Measurements from ENCODE around the gene MAP7D2.

Gene MAP7D2

DNA sequence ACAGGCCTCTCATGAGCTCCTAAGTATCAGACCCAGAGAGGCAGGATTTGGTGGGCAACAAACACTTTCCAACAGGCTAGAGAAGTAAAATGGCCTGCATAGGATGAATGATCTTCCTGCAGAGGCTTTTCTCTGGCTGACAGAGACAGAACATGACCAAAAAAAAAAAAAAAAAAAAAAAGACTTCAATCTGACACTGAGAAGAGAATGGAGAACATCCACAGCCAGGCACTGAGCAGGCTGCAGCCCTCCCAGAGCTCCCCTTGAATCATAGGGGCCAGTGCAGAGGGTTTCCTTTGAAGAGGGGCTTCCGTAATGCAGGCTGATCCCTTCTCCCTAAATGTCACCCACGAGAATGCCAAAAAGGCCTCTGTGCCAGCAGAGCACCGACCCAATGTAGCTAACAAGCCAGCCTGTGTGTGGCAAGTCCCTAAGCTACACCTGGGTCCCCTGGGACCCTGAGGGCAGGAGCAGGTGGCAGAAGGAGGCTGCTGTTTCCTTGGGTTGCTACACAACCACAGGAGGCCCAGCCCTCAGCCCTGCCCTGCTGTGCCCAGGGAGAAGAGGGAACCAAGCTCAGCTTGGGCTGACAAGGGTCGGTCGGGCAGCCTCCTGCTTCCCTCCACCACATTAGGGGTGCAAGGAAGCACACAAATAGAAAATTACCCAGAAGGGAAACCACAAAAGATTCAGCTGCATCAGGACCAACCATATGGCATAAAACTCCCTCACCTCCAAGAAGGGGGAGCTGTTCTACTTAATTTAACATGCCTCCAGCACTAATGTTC is 55.6 kb downstream of the MAP7D2 start:
- H3K9ac ChIP-seq (ENCODE audit: insufficient read length, low read depth), result no peak overlapping the region
- H3K27me3 ChIP-seq (ENCODE audit: insufficient read depth, insufficient read length), result no peaks in the 10 kb centered on the region
- DNase-seq (ENCODE audit: low read depth, low spot score), result no peak
- no peaks in the 10 kb centered on the region for H3K9me3 ChIP-seq (ENCODE audit: insufficient read depth, low read length)
- no peaks in the 10 kb centered on the region for H3K36me3 ChIP-seq (ENCODE audit: insufficient read depth, insufficient read length, low read length)
- TF ChIP-seq YY1 (IDR thresholded peaks at IDR 0.05; ENCODE audit: insufficient read depth, insufficient read length) (no peak), ZNF274 (IDR thresholded peaks at IDR 0.05; ENCODE audit: low read depth, low read length) (no peak), SUZ12 (IDR thresholded peaks at IDR 0.05; ENCODE audit: extremely low read depth, insufficient read depth, insufficient read length) (no peak)
- H3K4me3 ChIP-seq (ENCODE audit: insufficient read length, low read depth), result no peak overlapping the region
- peaks cover 3% of the 10 kb centered on the region for H3K4me1 ChIP-seq (ENCODE audit: insufficient read depth, insufficient read length)

DNA sequence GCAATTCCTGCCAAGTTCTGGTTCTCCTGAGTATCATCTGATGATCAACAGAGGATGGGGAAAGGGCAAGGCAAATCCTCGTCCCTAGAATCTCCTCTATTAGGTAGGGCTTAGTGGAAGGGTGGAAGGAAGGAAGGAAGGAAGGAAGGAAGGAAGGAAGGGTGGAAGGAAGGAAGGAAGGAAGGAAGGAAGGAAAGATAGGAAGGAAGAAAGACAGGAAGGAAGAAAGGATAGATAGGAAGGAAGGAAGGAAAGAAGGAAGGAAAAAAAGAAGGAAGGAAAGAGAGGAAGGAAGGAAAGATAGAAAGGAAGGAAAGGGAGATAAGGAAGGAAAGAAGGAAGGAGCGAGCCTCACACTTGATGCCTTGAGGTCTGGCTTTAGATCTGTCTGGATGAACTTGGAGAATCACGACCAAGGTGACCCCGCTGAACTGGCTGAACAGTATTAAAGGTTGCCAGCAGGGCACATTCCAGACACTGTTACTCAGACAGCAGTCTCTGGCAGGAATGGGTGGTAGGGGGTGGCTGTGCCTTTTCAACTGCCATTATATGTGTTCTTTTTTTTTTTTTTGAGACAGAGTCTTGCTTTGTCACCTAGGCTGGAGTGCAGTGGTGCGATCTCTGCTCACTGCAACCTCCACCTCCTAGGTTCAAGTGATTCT is 57.1 kb downstream of the MAP7D2 start:
- DNase-seq (ENCODE audit: low read depth, low spot score), result no peak
- Histone ChIP-seq H3K4me1 (ENCODE audit: insufficient read depth, insufficient read length) (peaks cover 3% of the 10 kb centered on the region), H3K27me3 (ENCODE audit: insufficient read depth, insufficient read length) (no peaks in the 10 kb centered on the region), H3K4me3 (ENCODE audit: insufficient read length, low read depth) (no peak overlapping the region), H3K36me3 (ENCODE audit: insufficient read depth, insufficient read length, low read length) (no peaks in the 10 kb centered on the region), H3K9ac (ENCODE audit: insufficient read length, low read depth) (no peak overlapping the region), H3K9me3 (ENCODE audit: insufficient read depth, low read length) (no peaks in the 10 kb centered on the region)
- TF ChIP-seq YY1 (IDR thresholded peaks at IDR 0.05; ENCODE audit: insufficient read depth, insufficient read length) (no peak), SUZ12 (IDR thresholded peaks at IDR 0.05; ENCODE audit: extremely low read depth, insufficient read depth, insufficient read length) (no peak), ZNF274 (IDR thresholded peaks at IDR 0.05; ENCODE audit: low read depth, low read length) (no peak)

DNA sequence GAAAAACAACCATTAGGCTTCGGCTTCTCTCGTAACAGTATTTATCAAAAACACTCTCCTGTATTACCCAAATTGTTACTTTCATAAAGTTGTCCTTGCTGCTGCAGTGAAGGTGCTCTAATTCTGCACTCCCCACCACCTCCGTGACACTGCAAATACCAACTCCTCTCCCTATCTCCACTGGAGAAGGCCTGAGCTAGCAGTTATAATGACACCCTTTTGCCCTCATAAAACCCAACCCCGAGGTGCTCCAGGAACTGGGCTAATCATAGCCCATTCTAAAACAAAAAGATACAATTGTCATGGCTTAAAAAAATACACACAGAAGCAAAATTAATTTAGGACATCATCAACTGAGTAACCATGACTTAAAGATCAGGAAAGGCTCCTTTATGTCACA is 59.2 kb downstream of the MAP7D2 start:
- H3K9me3 ChIP-seq (ENCODE audit: insufficient read depth, low read length), result no peaks in the 10 kb centered on the region
- peaks cover 3% of the 10 kb centered on the region for H3K4me1 ChIP-seq (ENCODE audit: insufficient read depth, insufficient read length)
- no peaks in the 10 kb centered on the region for H3K36me3 ChIP-seq (ENCODE audit: insufficient read depth, insufficient read length, low read length)
- H3K9ac ChIP-seq (ENCODE audit: insufficient read length, low read depth), result no peak overlapping the region
- H3K27me3 ChIP-seq (ENCODE audit: insufficient read depth, insufficient read length), result no peaks in the 10 kb centered on the region
- DNase-seq (ENCODE audit: low read depth, low spot score), result no peak
- no peak overlapping the region for H3K4me3 ChIP-seq (ENCODE audit: insufficient read length, low read depth)
- no peak for TF ChIP-seq YY1 (IDR thresholded peaks at IDR 0.05; ENCODE audit: insufficient read depth, insufficient read length)
- TF ChIP-seq SUZ12 (IDR thresholded peaks at IDR 0.05; ENCODE audit: extremely low read depth, insufficient read depth, insufficient read length), result no peak

DNA sequence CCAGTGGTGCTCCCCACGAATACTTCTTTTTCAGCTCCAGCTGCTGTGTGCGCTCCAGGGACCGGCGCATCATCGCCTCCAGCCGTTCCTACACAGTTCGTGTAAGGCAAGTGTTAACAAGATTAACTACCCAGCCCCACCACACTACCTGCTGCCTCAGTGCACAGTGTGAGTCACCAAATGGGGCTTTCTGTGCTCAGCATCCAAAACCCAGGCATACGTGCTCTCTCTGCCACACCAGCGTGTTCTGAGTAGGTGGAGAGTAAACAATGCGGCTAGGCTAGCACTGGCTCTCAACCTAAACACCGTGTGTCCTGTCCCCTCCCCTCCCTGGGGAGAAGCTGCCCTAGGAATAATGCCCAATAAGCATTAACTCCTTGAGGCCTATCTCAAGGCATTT is 60.0 kb downstream of the MAP7D2 start:
- H3K9me3 ChIP-seq (ENCODE audit: insufficient read depth, low read length), result no peaks in the 10 kb centered on the region
- H3K4me3 ChIP-seq (ENCODE audit: insufficient read length, low read depth), result no peak overlapping the region
- H3K36me3 ChIP-seq (ENCODE audit: insufficient read depth, insufficient read length, low read length), result no peaks in the 10 kb centered on the region
- no peak for DNase-seq (ENCODE audit: low read depth, low spot score)
- H3K4me1 ChIP-seq (ENCODE audit: insufficient read depth, insufficient read length), result peaks cover 3% of the 10 kb centered on the region
- TF ChIP-seq ZNF274 (IDR thresholded peaks at IDR 0.05; ENCODE audit: low read depth, low read length) (no peak), YY1 (IDR thresholded peaks at IDR 0.05; ENCODE audit: insufficient read depth, insufficient read length) (no peak), SUZ12 (IDR thresholded peaks at IDR 0.05; ENCODE audit: extremely low read depth, insufficient read depth, insufficient read length) (no peak)
- no peaks in the 10 kb centered on the region for H3K27me3 ChIP-seq (ENCODE audit: insufficient read depth, insufficient read length)
- H3K9ac ChIP-seq (ENCODE audit: insufficient read length, low read depth), result no peak overlapping the region

DNA sequence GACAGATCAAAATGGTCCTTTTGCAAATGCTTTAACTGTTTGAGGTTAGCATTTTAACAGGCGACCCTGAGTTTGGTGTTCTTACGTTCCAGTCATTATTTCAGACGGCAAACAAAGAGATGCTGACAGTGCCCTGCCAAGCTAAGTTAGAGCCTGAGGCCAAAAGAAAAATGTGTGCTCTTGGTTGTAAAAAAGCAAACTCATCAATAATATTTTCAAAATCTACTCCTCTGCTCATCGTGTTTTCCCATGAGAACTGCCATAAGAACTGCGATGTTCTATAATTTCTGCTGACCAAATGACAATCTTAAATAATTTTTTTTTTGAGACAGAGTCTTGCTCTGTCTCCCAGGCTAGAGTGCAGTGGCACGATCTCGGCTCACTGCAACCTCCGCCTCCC is 63.2 kb downstream of the MAP7D2 start:
- H3K9ac ChIP-seq (ENCODE audit: insufficient read length, low read depth), result no peak overlapping the region
- no peak overlapping the region for H3K4me3 ChIP-seq (ENCODE audit: insufficient read length, low read depth)
- H3K9me3 ChIP-seq (ENCODE audit: insufficient read depth, low read length), result no peaks in the 10 kb centered on the region
- peaks cover 3% of the 10 kb centered on the region for H3K4me1 ChIP-seq (ENCODE audit: insufficient read depth, insufficient read length)
- no peak for DNase-seq (ENCODE audit: low read depth, low spot score)
- no peaks in the 10 kb centered on the region for H3K27me3 ChIP-seq (ENCODE audit: insufficient read depth, insufficient read length)
- TF ChIP-seq SUZ12 (IDR thresholded peaks at IDR 0.05; ENCODE audit: extremely low read depth, insufficient read depth, insufficient read length), result no peak
- TF ChIP-seq YY1 (IDR thresholded peaks at IDR 0.05; ENCODE audit: insufficient read depth, insufficient read length), result no peak
- no peak for TF ChIP-seq ZNF274 (IDR thresholded peaks at IDR 0.05; ENCODE audit: low read depth, low read length)
- H3K36me3 ChIP-seq (ENCODE audit: insufficient read depth, insufficient read length, low read length), result no peaks in the 10 kb centered on the region

DNA sequence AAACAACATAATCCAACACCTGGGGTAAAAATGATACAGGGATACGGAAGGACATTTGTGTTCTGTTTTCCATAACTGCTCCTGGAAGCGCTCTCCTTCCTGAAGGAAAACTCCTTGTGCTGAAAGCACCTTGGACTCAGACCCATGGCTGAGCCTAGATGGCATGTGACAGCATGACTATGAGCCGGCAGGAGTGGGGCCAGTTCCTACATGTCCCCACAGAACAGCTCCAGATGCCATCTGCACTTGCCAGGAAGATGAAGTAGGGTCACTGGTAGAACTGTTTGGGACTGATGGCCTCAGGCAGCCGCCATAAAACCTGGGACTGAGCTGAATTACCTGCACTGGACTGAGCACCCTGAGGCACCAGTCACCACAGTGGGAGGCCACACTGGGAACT is 69.8 kb downstream of the MAP7D2 start:
- no peak overlapping the region for H3K9ac ChIP-seq (ENCODE audit: insufficient read length, low read depth)
- TF ChIP-seq ZNF274 (IDR thresholded peaks at IDR 0.05; ENCODE audit: low read depth, low read length), result no peak
- no peak for TF ChIP-seq YY1 (IDR thresholded peaks at IDR 0.05; ENCODE audit: insufficient read depth, insufficient read length)
- TF ChIP-seq SUZ12 (IDR thresholded peaks at IDR 0.05; ENCODE audit: extremely low read depth, insufficient read depth, insufficient read length), result no peak
- no peaks in the 10 kb centered on the region for H3K9me3 ChIP-seq (ENCODE audit: insufficient read depth, low read length)
- H3K4me1 ChIP-seq (ENCODE audit: insufficient read depth, insufficient read length), result no peaks in the 10 kb centered on the region
- no peaks in the 10 kb centered on the region for H3K27me3 ChIP-seq (ENCODE audit: insufficient read depth, insufficient read length)
- H3K36me3 ChIP-seq (ENCODE audit: insufficient read depth, insufficient read length, low read length), result no peaks in the 10 kb centered on the region
- no peak overlapping the region for H3K4me3 ChIP-seq (ENCODE audit: insufficient read length, low read depth)
- DNase-seq (ENCODE audit: low read depth, low spot score), result no peak

DNA sequence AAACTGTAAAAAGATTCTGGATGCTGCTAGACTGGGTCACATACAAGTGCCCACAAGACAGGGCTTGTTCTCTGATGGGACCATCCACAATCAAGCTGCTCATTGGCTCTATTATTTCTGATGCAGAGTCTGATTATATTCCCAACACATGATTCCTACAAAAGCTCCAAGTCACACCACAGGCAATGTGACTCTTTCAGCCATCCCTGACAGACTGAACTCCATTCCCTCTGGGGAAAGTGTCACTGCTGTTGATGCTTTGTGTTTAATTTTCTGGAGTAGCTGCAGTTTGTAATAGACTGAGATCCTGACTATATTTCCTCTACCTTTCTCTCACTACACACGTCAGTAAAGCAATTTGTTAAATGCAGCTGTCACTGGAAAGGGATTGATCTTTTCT is 70.5 kb downstream of the MAP7D2 start:
- H3K27me3 ChIP-seq (ENCODE audit: insufficient read depth, insufficient read length), result no peaks in the 10 kb centered on the region
- no peak overlapping the region for H3K4me3 ChIP-seq (ENCODE audit: insufficient read length, low read depth)
- H3K36me3 ChIP-seq (ENCODE audit: insufficient read depth, insufficient read length, low read length), result no peaks in the 10 kb centered on the region
- TF ChIP-seq YY1 (IDR thresholded peaks at IDR 0.05; ENCODE audit: insufficient read depth, insufficient read length), result no peak
- no peak for TF ChIP-seq SUZ12 (IDR thresholded peaks at IDR 0.05; ENCODE audit: extremely low read depth, insufficient read depth, insufficient read length)
- TF ChIP-seq ZNF274 (IDR thresholded peaks at IDR 0.05; ENCODE audit: low read depth, low read length), result no peak
- H3K9me3 ChIP-seq (ENCODE audit: insufficient read depth, low read length), result no peaks in the 10 kb centered on the region
- no peaks in the 10 kb centered on the region for H3K4me1 ChIP-seq (ENCODE audit: insufficient read depth, insufficient read length)
- no peak overlapping the region for H3K9ac ChIP-seq (ENCODE audit: insufficient read length, low read depth)
- DNase-seq (ENCODE audit: low read depth, low spot score), result no peak
